HEK293 (cell line): ENCODE results near the gene HNRNPA0.
"Not testable (repeated sequence)": the region's sequence is repeated elsewhere in the genome, so short reads cannot be mapped to it uniquely, and the experiment has no call there.

Experiments used
- CTCF ChIA-PET: fragments of 350-600 bp; formaldehyde crosslinking; extraction: SDS; loops from one replicate; lab custom pipeline; 2021; ENCODE audit warnings: antibody characterized with exemption; lab: Yijun Ruan, JAX
- POLR2A ChIA-PET: fragments of 300-600 bp; formaldehyde crosslinking; extraction: SDS; loops from one replicate; lab custom pipeline; 2020; ENCODE audit warnings: antibody characterized with exemption, inconsistent platforms; lab: Yijun Ruan, JAX
- H3K27ac ChIP-seq: fragments of 200-500 bp; sonication (Bioruptor generic); 2 replicates; pipeline ENCODE4 v1.5.1; 2014; ENCODE audit warnings: low read depth, low read length, control low read depth, inconsistent platforms; ENCODE audit errors: extremely low read depth
- H3K36me3 ChIP-seq, 2 experiments: fragments of 200-500 bp in 1 of 2; sonication (Bioruptor generic) in 1 of 2; 1 replicate in 1 of 2; 2 replicates in 1 of 2; pipeline ENCODE4 v1.5.1; 2014 to 2017; ENCODE audit warnings: inconsistent platforms in 2 of 2, low read length in 2 of 2; ENCODE audit not compliant: control insufficient read depth in 2 of 2, insufficient read depth in 1 of 2
- H3K4me1 ChIP-seq: fragments of 200-500 bp; sonication (Bioruptor generic); 2 replicates; pipeline ENCODE4 v1.5.1; 2014; ENCODE audit warnings: mild to moderate bottlenecking, low read length, inconsistent platforms; ENCODE audit not compliant: control insufficient read depth, insufficient read depth
- H3K4me3 ChIP-seq: 2 replicates; pipeline ENCODE4 v1.5.1; 2011; ENCODE audit warnings: low read depth, mild to moderate bottlenecking, control low read depth, low read length, moderate library complexity
- H3K9me3 ChIP-seq: fragments of 200-500 bp; sonication (Bioruptor generic); 2 replicates; pipeline ENCODE4 v1.5.1; 2014; ENCODE audit warnings: low read depth, low read length, inconsistent platforms; ENCODE audit not compliant: control insufficient read depth, insufficient read depth
- GLI4 ChIP-seq: fragments of 450-650 bp; formaldehyde crosslinking; IDR thresholded peaks from 2 replicates; pipeline ENCODE4 v1.5.1; 2016; ENCODE audit warnings: missing biosample characterization, missing genetic modification characterization
- KLF10 ChIP-seq: fragments of 450-650 bp; IDR thresholded peaks from 2 replicates; pipeline ENCODE4 v1.5.1; 2018; ENCODE audit warnings: missing biosample characterization, mild to moderate bottlenecking, missing genetic modification characterization
- PRDM1 ChIP-seq: fragments of 450-650 bp; formaldehyde crosslinking; IDR thresholded peaks from 2 replicates; pipeline ENCODE4; 2016; ENCODE audit warnings: missing biosample characterization, missing genetic modification characterization
- PRDM10 ChIP-seq: fragments of 450-650 bp; formaldehyde crosslinking; IDR thresholded peaks from 2 replicates; pipeline ENCODE4 v1.5.1; 2016; ENCODE audit warnings: missing biosample characterization, missing genetic modification characterization
- SETDB1 ChIP-seq: IDR thresholded peaks from one replicate; pipeline ENCODE4 v1.6.1; 2017; ENCODE audit warnings: mild to moderate bottlenecking, low read length, moderate library complexity, mixed read lengths; ENCODE audit not compliant: insufficient read length
- ZFHX2 ChIP-seq: fragments of 450-650 bp; formaldehyde crosslinking; conservative IDR thresholded peaks from 2 replicates; pipeline ENCODE4 v1.5.1; 2016; ENCODE audit warnings: missing biosample characterization, missing genetic modification characterization
- ZNF148 ChIP-seq: fragments of 450-650 bp; formaldehyde crosslinking; IDR thresholded peaks from 2 replicates; pipeline ENCODE4 v1.5.0; 2017; ENCODE audit warnings: missing biosample characterization, missing genetic modification characterization, borderline replicate concordance
- ZNF280D ChIP-seq: fragments of 450-650 bp; formaldehyde crosslinking; IDR thresholded peaks from 2 replicates; pipeline ENCODE4 v1.5.1; 2016; ENCODE audit warnings: missing biosample characterization, missing genetic modification characterization
- ZNF302 ChIP-seq: fragments of 450-650 bp; formaldehyde crosslinking; IDR thresholded peaks from 2 replicates; pipeline ENCODE4 v1.5.1; 2016; ENCODE audit warnings: missing biosample characterization, missing genetic modification characterization, low read depth
- ZNF610 ChIP-seq: fragments of 450-650 bp; formaldehyde crosslinking; IDR thresholded peaks from 2 replicates; pipeline ENCODE4 v1.5.1; 2016; ENCODE audit warnings: missing biosample characterization, missing genetic modification characterization, borderline replicate concordance
- ZNF626 ChIP-seq: fragments of 450-650 bp; sonication (Bioruptor Pico); formaldehyde crosslinking; IDR thresholded peaks from 2 replicates; pipeline ENCODE4 v1.5.1; 2018; ENCODE audit warnings: missing biosample characterization, missing genetic modification characterization, inconsistent platforms
- ZNF654 ChIP-seq: fragments of 450-650 bp; formaldehyde crosslinking; IDR thresholded peaks from 2 replicates; pipeline ENCODE4 v1.5.1; 2016; ENCODE audit warnings: low read depth, missing biosample characterization, missing genetic modification characterization
- ZNF660 ChIP-seq: fragments of 450-650 bp; IDR thresholded peaks from 2 replicates; pipeline ENCODE4 v1.5.1; 2018; ENCODE audit warnings: missing biosample characterization, mild to moderate bottlenecking, missing genetic modification characterization
- ZNF692 ChIP-seq: fragments of 450-650 bp; formaldehyde crosslinking; IDR thresholded peaks from 2 replicates; pipeline ENCODE4 v1.5.1; 2016; ENCODE audit warnings: missing biosample characterization, missing genetic modification characterization

The HNRNPA0 gene

GRCh38 chr5:137778772-137779564 is 24.8 kb upstream of the HNRNPA0 start:
- no peak for TF ChIP-seq GLI4 (tag by site-specific recombination)
- TF ChIP-seq PRDM1 (tag by site-specific recombination), result no peak
- peak; percentile 81 for TF ChIP-seq ZNF654 (tag by site-specific recombination)
- TF ChIP-seq KLF10, result peak; percentile 17; the same call in 1 of the 2 replicates
- TF ChIP-seq PRDM10 (tag by site-specific recombination), result peak; percentile 35; the same call in 1 of the 2 replicates
- TF ChIP-seq ZNF660, result peak; percentile 37; the same call in 1 of the 2 replicates
- POLR2A ChIA-PET, result interaction anchor here (0.5 to 1.5 kb wide), 5 partner anchors 26 to 892 kb away, joined by 3 to 6 read pairs (median 3); no protein-coding TSS in a partner anchor
- no peak overlapping the region for H3K27ac ChIP-seq
- H3K9me3 ChIP-seq, result no peaks in the 10 kb centered on the region
- H3K36me3 ChIP-seq, result no peaks in the 10 kb centered on the region
- CTCF ChIA-PET, result interaction anchor here (0.6 to 5.2 kb wide), 67 partner anchors 9 to 454 kb away, joined by 3 to 46 read pairs (median 5); partner anchors contain the start of gene PKD2L2
- H3K4me1 ChIP-seq, result no peaks in the 10 kb centered on the region
- H3K4me3 ChIP-seq, result no peak overlapping the region

GRCh38 chr5:137767937-137768336 is 13.8 kb upstream of the HNRNPA0 start:
- H3K9me3 ChIP-seq, H3K36me3 ChIP-seq, H3K4me3 ChIP-seq, H3K4me1 ChIP-seq, POLR2A ChIA-PET, H3K27ac ChIP-seq: not testable (repeated sequence)
- TF ChIP-seq ZNF626 (0 out of 2 replicates have a peak, but pooled peaks have one; percentile 21), ZNF280D (tag by site-specific recombination) (0 out of 2 replicates have a peak, but pooled peaks have one; percentile 19), SETDB1 (peak; percentile 62)
- CTCF ChIA-PET, result interaction anchor here (3.4 kb wide), 1 partner anchor 11 kb away, joined by 27 read pairs; no protein-coding TSS in a partner anchor

GRCh38 chr5:137761566-137761965 is 7.4 kb upstream of the HNRNPA0 start:
- CTCF ChIA-PET, result interaction anchor here (0.7 to 3.1 kb wide), 3 partner anchors 17 to 616 kb away, joined by 3 to 22 read pairs (median 4); no protein-coding TSS in a partner anchor
- TF ChIP-seq ZNF302 (no peak), ZNF692 (peak; percentile 74), PRDM10 (tag by site-specific recombination) (0 out of 2 replicates have a peak, but pooled peaks have one; percentile 4), ZNF148 (tag by site-specific recombination) (no peak), ZNF610 (no peak), ZFHX2 (tag by site-specific recombination) (no peak)

More at GRCh38 chr5:137761566-137761965, 7.4 kb upstream of the HNRNPA0 start:
- Histone ChIP-seq H3K9me3 (no peaks in the 10 kb centered on the region), H3K4me1 (no peaks in the 10 kb centered on the region), H3K4me3 (no peak overlapping the region), H3K27ac (no peak overlapping the region), H3K36me3 (no peaks in the 10 kb centered on the region)
- POLR2A ChIA-PET, result no interaction called here
